ENCODE data around the gene RAPGEF4.

DNA sequence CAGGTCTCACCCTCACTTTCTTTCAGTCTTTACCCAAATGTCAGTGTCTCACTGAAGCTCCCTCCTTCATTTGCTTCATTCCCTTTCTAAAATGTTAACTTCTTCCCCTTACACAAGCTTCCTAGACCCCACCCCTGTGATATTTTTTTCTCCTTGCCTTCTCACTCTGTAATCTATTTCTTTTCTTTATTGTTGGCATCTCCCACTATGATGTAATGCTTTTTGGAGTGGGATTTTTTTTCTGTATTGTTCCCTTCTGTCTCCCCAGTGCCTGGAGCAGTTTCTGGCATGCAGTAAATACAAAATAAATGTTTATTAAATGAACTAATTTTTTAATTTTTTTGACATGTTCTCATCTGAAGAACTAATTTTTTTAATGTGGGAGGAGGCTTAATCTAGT is 284.1 kb downstream of the RAPGEF4 start:
- TF ChIP-seq EP300 (IDR thresholded peaks at IDR 0.05) (no peak), POLR2A (IDR thresholded peaks at IDR 0.05) (no peak)
- TF ChIP-seq, protein P1, sequence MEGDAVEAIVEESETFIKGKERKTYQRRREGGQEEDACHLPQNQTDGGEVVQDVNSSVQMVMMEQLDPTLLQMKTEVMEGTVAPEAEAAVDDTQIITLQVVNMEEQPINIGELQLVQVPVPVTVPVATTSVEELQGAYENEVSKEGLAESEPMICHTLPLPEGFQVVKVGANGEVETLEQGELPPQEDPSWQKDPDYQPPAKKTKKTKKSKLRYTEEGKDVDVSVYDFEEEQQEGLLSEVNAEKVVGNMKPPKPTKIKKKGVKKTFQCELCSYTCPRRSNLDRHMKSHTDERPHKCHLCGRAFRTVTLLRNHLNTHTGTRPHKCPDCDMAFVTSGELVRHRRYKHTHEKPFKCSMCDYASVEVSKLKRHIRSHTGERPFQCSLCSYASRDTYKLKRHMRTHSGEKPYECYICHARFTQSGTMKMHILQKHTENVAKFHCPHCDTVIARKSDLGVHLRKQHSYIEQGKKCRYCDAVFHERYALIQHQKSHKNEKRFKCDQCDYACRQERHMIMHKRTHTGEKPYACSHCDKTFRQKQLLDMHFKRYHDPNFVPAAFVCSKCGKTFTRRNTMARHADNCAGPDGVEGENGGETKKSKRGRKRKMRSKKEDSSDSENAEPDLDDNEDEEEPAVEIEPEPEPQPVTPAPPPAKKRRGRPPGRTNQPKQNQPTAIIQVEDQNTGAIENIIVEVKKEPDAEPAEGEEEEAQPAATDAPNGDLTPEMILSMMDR (IDR thresholded peaks at IDR 0.05) = no peak

All from tibial nerve (tissue), 4 donors.